B cell (primary cell): ENCODE results near the gene PAQR6. TPM values are rescaled to one million over a fixed set of nuclear protein-coding genes. Genes with fewer than 3 reads are reported as not detected.

ENCODE experiments used
- ATAC-seq: fragments of 200-7000 bp; cut with Tn5 transposase; one replicate; pipeline ENCODE4 v1.10.0; 2021; ENCODE audit warnings: low read depth, mild to moderate bottlenecking, moderate number of reproducible peaks, moderate library complexity
- CTCF ChIA-PET: fragments of 350-600 bp; sonication (Branson Sonifier 250); formaldehyde crosslinking; loops from one replicate; lab custom pipeline; 2021; ENCODE audit warnings: antibody characterized with exemption, inconsistent platforms; lab: Charles Lee
- POLR2A ChIA-PET: fragments of 350-600 bp; sonication (Branson Sonifier 250); formaldehyde crosslinking; loops from one replicate; lab custom pipeline; 2021; ENCODE audit warnings: antibody characterized with exemption; lab: Charles Lee
- DNase-seq: peaks from one replicate; pipeline ENCODE4 v3.0.0; 2013
- H2AFZ ChIP-seq: 2 replicates; pipeline ENCODE4 v1.6.1; 2012; ENCODE audit warnings: mild to moderate bottlenecking, low read depth, low read length; ENCODE audit not compliant: insufficient read depth, poor library complexity, severe bottlenecking
- H3K27ac ChIP-seq, 2 donors: 1 replicate in 1 of 2; 2 replicates in 1 of 2; pipeline ENCODE4 v1.5.1; 2012 to 2013; ENCODE audit warnings: low read length in 2 of 2, mild to moderate bottlenecking in 2 of 2, moderate library complexity in 1 of 2
- H3K27me3 ChIP-seq, 4 experiments: fragments of 200-600 bp in 1 of 4; sonication (generic) in 1 of 4; replicated peaks in 1 of 4; 1 replicate in 2 of 4; 2 replicates in 2 of 4; pipeline versions ENCODE4 v1.6.1 to v1.7.0; 2013 to 2016; ENCODE audit warnings: low read length in 3 of 4, mild to moderate bottlenecking in 2 of 4, mixed read lengths in 1 of 4, moderate library complexity in 1 of 4; ENCODE audit not compliant: insufficient read depth in 4 of 4, control insufficient read depth in 3 of 4; ENCODE audit errors: control extremely low read depth in 1 of 4
- H3K36me3 ChIP-seq, 2 experiments: replicated peaks in 1 of 2; 1 replicate in 1 of 2; 2 replicates in 1 of 2; pipeline versions ENCODE4 v1.6.1 to v1.7.1; 2013; ENCODE audit warnings: low read length in 1 of 2; ENCODE audit not compliant: insufficient read depth in 2 of 2, control insufficient read depth in 1 of 2; ENCODE audit errors: control extremely low read depth in 1 of 2, extremely low read depth in 1 of 2
- H3K4me1 ChIP-seq, 2 donors: fragments of 200-600 bp in 1 of 2; sonication (generic) in 1 of 2; 1 replicate in 1 of 2; 2 replicates in 1 of 2; pipeline versions ENCODE4 v1.5.1 to v1.6.1; 2013 to 2017; ENCODE audit warnings: low read length in 2 of 2; ENCODE audit not compliant: control insufficient read depth in 2 of 2, insufficient read depth in 2 of 2
- H3K4me2 ChIP-seq: replicated peaks from 2 replicates; pipeline ENCODE3; 2012; ENCODE audit warnings: mild to moderate bottlenecking, low read depth, low read length; ENCODE audit not compliant: poor library complexity, severe bottlenecking
- H3K4me3 ChIP-seq, 5 experiments: fragments of 200-600 bp in 1 of 5; sonication (generic) in 1 of 5; 1 replicate in 3 of 5; 2 replicates in 2 of 5; pipeline versions ENCODE4 v1.5.1 to v1.7.0; 2011 to 2016; ENCODE audit warnings: low read length in 4 of 5, mild to moderate bottlenecking in 4 of 5, low read depth in 2 of 5, control low read depth in 1 of 5, moderate library complexity in 1 of 5; ENCODE audit not compliant: insufficient read depth in 1 of 5; ENCODE audit errors: control extremely low read depth in 1 of 5, extremely low read depth in 1 of 5
- H3K79me2 ChIP-seq: fragments of 200-600 bp; sonication (generic); one replicate; pipeline ENCODE4 v1.6.0; 2016; ENCODE audit warnings: low read length; ENCODE audit not compliant: control insufficient read depth, insufficient read depth
- H3K9ac ChIP-seq: fragments of 200-600 bp; sonication (generic); 2 replicates; pipeline ENCODE4 v1.6.1; 2017; ENCODE audit warnings: mild to moderate bottlenecking, low read length, moderate library complexity
- H3K9me3 ChIP-seq, 3 donors: one replicate each; pipeline versions ENCODE4 v1.6.1 to v1.7.1; 2013; ENCODE audit warnings: low read length in 2 of 3; ENCODE audit not compliant: control insufficient read depth in 2 of 3, insufficient read depth in 1 of 3; ENCODE audit errors: control extremely low read depth in 1 of 3
- H4K20me1 ChIP-seq: 2 replicates; pipeline ENCODE4 v1.6.0; 2012; ENCODE audit warnings: mild to moderate bottlenecking, low read length; ENCODE audit not compliant: insufficient read depth, control insufficient read depth, poor library complexity, severe bottlenecking
- H3K27ac Mint-ChIP-seq: one replicate; pipeline ENCODE4 v1.8.0; 2021; ENCODE audit warnings: mixed read lengths
- H3K27me3 Mint-ChIP-seq: one replicate; pipeline ENCODE4 v1.8.0; 2021; ENCODE audit warnings: mixed read lengths
- H3K4me1 Mint-ChIP-seq: one replicate; pipeline ENCODE4 v1.8.0; 2021; ENCODE audit warnings: mixed read lengths
- H3K4me3 Mint-ChIP-seq: one replicate; pipeline ENCODE4 v1.8.0; 2021; ENCODE audit warnings: mixed read lengths
- H3K9me3 Mint-ChIP-seq: one replicate; pipeline ENCODE4 v1.8.0; 2022; ENCODE audit warnings: mixed read lengths; ENCODE audit not compliant: insufficient read depth
- EZH2 ChIP-seq: IDR thresholded peaks from 2 replicates; pipeline ENCODE4 v1.6.1; 2012; ENCODE audit warnings: borderline replicate concordance, low read depth, mild to moderate bottlenecking, moderate library complexity, low read length; ENCODE audit not compliant: insufficient read depth, poor library complexity, severe bottlenecking
- WGBS: methylation state at CpG from one replicate; pipeline ENCODE4 v1.1.5; 2013; ENCODE audit warnings: missing lambda C conversion rate; ENCODE audit not compliant: insufficient coverage; 5-methylcytosine and 5-hydroxymethylcytosine counted together
- intact Hi-C: fragments of 100-400 bp; cut with micrococcal nuclease; formaldehyde crosslinking; loops from one replicate; pipeline ENCODE4 v1.10.0; 2022
- polyA plus RNA-seq: library from polyadenylated mRNA; depleted of rRNA; stranded (reverse); fragments of >200 nt; gene quantifications from 2 replicates; pipeline ENCODE4 v1.2.3, GENCODE V29; 2012
- total RNA-seq, 2 donors: library from RNA; stranded (reverse); fragments of 120-200 nt in 1 of 2; gene quantifications; 1 replicate in 1 of 2; 2 replicates in 1 of 2; pipeline versions ENCODE4 v1.2.3 to v1.2.4, GENCODE V29; 2013 to 2022
- TF ChIP-seq, protein P1 (sequence below): fragments of 200-600 bp; IDR thresholded peaks from one replicate; pipeline ENCODE4 v1.8.0; 2022; ENCODE audit warnings: antibody characterized with exemption, mild to moderate bottlenecking

The PAQR6 gene
- total and polyA plus RNA-seq, 2 donors (not counting 1 experiment from before 2014, with no cell fraction given), result 1.3 to 1.8 TPM

DNA sequence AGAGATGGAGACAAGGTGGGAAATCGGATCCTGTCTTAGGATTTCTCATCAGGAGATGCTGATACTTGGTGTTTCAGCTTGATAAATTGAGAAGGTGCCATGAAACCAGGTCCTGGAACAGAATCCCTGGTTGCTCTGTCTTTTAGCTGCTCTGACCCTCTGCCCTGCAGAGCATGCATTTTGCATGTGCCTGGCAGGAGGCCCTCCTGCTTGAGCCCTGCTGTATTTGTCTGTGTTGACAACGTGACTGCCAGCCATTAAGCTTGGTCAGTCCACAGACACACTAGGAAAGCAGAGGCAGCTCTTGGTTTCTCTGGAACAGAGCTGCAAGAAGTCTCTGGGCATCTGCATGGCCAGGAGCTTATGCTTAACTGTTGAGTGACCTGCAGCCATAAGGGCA, 51.4 kb downstream of the PAQR6 start:
- ChIA-PET CTCF (interaction anchor here (1.1 to 5.7 kb wide), 2 partner anchors 17 to 29 kb away, joined by 3 to 27 read pairs; partner anchors contain the start of gene PMF1), POLR2A (no interaction called here)
- H3K27ac ChIP-seq, result no peak overlapping the region
- intact Hi-C loops, result no loop called here
- H3K9me3 ChIP-seq, result no peaks in the 10 kb centered on the region
- Mint-ChIP-seq H3K9me3 (no peaks in the 10 kb centered on the region), H3K4me3 (no peak overlapping the region), H3K4me1 (peaks cover 47% of the 10 kb centered on the region), H3K27ac (no peak overlapping the region), H3K27me3 (no peaks in the 10 kb centered on the region)
- DNase-seq (no peak), ATAC-seq (no peak)
- peaks cover 10 to 19% of the 10 kb centered on the region in 2 donors for H3K4me1 ChIP-seq
- no peak overlapping the region for H3K4me3 ChIP-seq
- H3K36me3 ChIP-seq, result peaks cover 0 to 40% of the 10 kb centered on the region in 2 experiments
- no peak overlapping the region for H2AFZ ChIP-seq
- no peaks in the 10 kb centered on the region for H3K27me3 ChIP-seq
- peaks cover 29% of the 10 kb centered on the region for H4K20me1 ChIP-seq
- no peak overlapping the region for H3K4me2 ChIP-seq
- TF ChIP-seq, protein P1, sequence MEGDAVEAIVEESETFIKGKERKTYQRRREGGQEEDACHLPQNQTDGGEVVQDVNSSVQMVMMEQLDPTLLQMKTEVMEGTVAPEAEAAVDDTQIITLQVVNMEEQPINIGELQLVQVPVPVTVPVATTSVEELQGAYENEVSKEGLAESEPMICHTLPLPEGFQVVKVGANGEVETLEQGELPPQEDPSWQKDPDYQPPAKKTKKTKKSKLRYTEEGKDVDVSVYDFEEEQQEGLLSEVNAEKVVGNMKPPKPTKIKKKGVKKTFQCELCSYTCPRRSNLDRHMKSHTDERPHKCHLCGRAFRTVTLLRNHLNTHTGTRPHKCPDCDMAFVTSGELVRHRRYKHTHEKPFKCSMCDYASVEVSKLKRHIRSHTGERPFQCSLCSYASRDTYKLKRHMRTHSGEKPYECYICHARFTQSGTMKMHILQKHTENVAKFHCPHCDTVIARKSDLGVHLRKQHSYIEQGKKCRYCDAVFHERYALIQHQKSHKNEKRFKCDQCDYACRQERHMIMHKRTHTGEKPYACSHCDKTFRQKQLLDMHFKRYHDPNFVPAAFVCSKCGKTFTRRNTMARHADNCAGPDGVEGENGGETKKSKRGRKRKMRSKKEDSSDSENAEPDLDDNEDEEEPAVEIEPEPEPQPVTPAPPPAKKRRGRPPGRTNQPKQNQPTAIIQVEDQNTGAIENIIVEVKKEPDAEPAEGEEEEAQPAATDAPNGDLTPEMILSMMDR, result no peak
- TF ChIP-seq EZH2, result no peak
- peaks cover 71% of the 10 kb centered on the region for H3K79me2 ChIP-seq
- WGBS, result 95% methylated on average over 2 of the region's 2 CpGs
- no peak overlapping the region for H3K9ac ChIP-seq

GRCh38 chr1:156195853-156196252, 52.0 kb downstream of the PAQR6 start:
- ChIA-PET CTCF (interaction anchor here (5.7 kb wide), 1 partner anchor 30 kb away, joined by 27 read pairs; no protein-coding TSS in a partner anchor), POLR2A (no interaction called here)
- no peak for ATAC-seq
- no peak overlapping the region for H3K4me2 ChIP-seq
- H3K27ac Mint-ChIP-seq, result no peak overlapping the region
- TF ChIP-seq, protein P1, result no peak
- no peak for TF ChIP-seq EZH2
- peaks cover 0 to 35% of the 10 kb centered on the region in 2 experiments for H3K36me3 ChIP-seq
- peaks cover 47% of the 10 kb centered on the region for H3K4me1 Mint-ChIP-seq
- no peak for DNase-seq
- H3K27ac ChIP-seq, result no peak overlapping the region
- no peak overlapping the region for H3K9ac ChIP-seq
- H3K79me2 ChIP-seq, result peaks cover 67% of the 10 kb centered on the region
- no peak overlapping the region for H2AFZ ChIP-seq
- no peaks in the 10 kb centered on the region for H3K27me3 Mint-ChIP-seq
- WGBS, result 83% methylated on average over 4 of the region's 4 CpGs
- no peak overlapping the region for H3K4me3 ChIP-seq
- no peaks in the 10 kb centered on the region for H3K9me3 Mint-ChIP-seq
- intact Hi-C loops, result no loop called here
- peaks cover 10 to 14% of the 10 kb centered on the region in 2 donors for H3K4me1 ChIP-seq
- H3K4me3 Mint-ChIP-seq, result peak overlapping the region; percentile 63
- H3K27me3 ChIP-seq, result no peaks in the 10 kb centered on the region
- H4K20me1 ChIP-seq, result peaks cover 29% of the 10 kb centered on the region
- H3K9me3 ChIP-seq, result no peaks in the 10 kb centered on the region
